ENCODE results near the gene PER2. TPM values are rescaled to one million over a fixed set of nuclear protein-coding genes. Genes with fewer than 3 reads are reported as not detected.

Gene PER2
- total and polyA plus RNA-seq, 2 of the 13 experiments (the other 11 are each of a cell fraction or from before 2014, with no cell fraction given) = 5.1 to 9.4 TPM

GRCh38 chr2:238294393-238295143 is 6.2 kb upstream of the PER2 start (continued):
- TF ChIP-seq MAFK (conservative IDR thresholded peaks at IDR 0.05 in 1 of 2, IDR thresholded peaks at IDR 0.05 in 1 of 2; ENCODE audit: low read length in 2 of 2) (peak; percentile 76 to 90), NBN (conservative IDR thresholded peaks at IDR 0.05) (no peak), SIN3B (IDR thresholded peaks at IDR 0.05; ENCODE audit: low read length) (no peak), ONECUT2 (CRISPR knock-in tag; IDR thresholded peaks at IDR 0.05) (no peak), BCL3 (CRISPR knock-in tag; IDR thresholded peaks at IDR 0.05) (no peak; the same call in 1 of the 2 replicates), ZNF747 (CRISPR knock-in tag; IDR thresholded peaks at IDR 0.05; ENCODE audit: borderline replicate concordance) (no peak), GLMP (CRISPR knock-in tag; IDR thresholded peaks at IDR 0.05; ENCODE audit: borderline replicate concordance) (no peak), ZNF354B (CRISPR knock-in tag; IDR thresholded peaks at IDR 0.05) (no peak), ZNF484 (CRISPR knock-in tag; IDR thresholded peaks at IDR 0.05; ENCODE audit: borderline replicate concordance, low read depth) (no peak), ZNF512B (CRISPR knock-in tag; IDR thresholded peaks at IDR 0.05; ENCODE audit: borderline replicate concordance) (peak; percentile 61; the same call in 1 of the 2 replicates), KLF9 (CRISPR knock-in tag; IDR thresholded peaks at IDR 0.05; ENCODE audit: low read depth) (no peak), THAP9 (CRISPR knock-in tag; IDR thresholded peaks at IDR 0.05; ENCODE audit: borderline replicate concordance) (peak; percentile 22; the same call in 1 of the 2 replicates), RORA (CRISPR knock-in tag; IDR thresholded peaks at IDR 0.05) (no peak), KLF12 (CRISPR knock-in tag; IDR thresholded peaks at IDR 0.05; ENCODE audit: borderline replicate concordance) (no peak), TRAFD1 (CRISPR knock-in tag; IDR thresholded peaks at IDR 0.05; ENCODE audit: borderline replicate concordance) (no peak), EHMT2 (IDR thresholded peaks at IDR 0.05; ENCODE audit: borderline replicate concordance, low read depth, low read length) (peak; percentile 79; the same call in 1 of the 2 replicates), PREB (CRISPR knock-in tag; IDR thresholded peaks at IDR 0.05) (no peak)
